WI38 (cell line): Measurements from ENCODE around the gene AFAP1.
A peak's percentile ranks its signal among the peaks of the same experiment; 100 is the strongest.

Experiments used
- H3K4me3 ChIP-seq: 2 replicates; pipeline ENCODE4 v1.5.1; 2011; ENCODE audit warnings: low read depth, mild to moderate bottlenecking, control low read depth, low read length
- CTCF ChIP-seq: IDR thresholded peaks from 2 replicates; pipeline ENCODE4 v1.5.1; 2012; ENCODE audit warnings: low read depth, mild to moderate bottlenecking, control low read depth, low read length

Gene AFAP1

GRCh38 chr4:7781993-7782392, 157.7 kb downstream of the AFAP1 start:
- no peak overlapping the region for H3K4me3 ChIP-seq
- no peak for TF ChIP-seq CTCF

GRCh38 chr4:7781366-7781765, 158.3 kb downstream of the AFAP1 start:
- H3K4me3 ChIP-seq, result no peak overlapping the region
- no peak for TF ChIP-seq CTCF

- TF ChIP-seq CTCF, result no peak
- H3K4me3 ChIP-seq, result no peak overlapping the region
These were observed 158.8 kb downstream of the AFAP1 start for GRCh38 chr4:7780751-7781348.

- no peak for TF ChIP-seq CTCF
- no peak overlapping the region for H3K4me3 ChIP-seq
These were observed 160.3 kb downstream of the AFAP1 start for GRCh38 chr4:7779432-7779768.

GRCh38 chr4:7778510-7779431, 160.9 kb downstream of the AFAP1 start:
- H3K4me3 ChIP-seq, result peak overlapping the region; percentile 2
- no peak for TF ChIP-seq CTCF

- no peak overlapping the region for H3K4me3 ChIP-seq
- no peak for TF ChIP-seq CTCF
These were observed 161.7 kb downstream of the AFAP1 start for GRCh38 chr4:7777871-7778509.

- no peak for TF ChIP-seq CTCF
- H3K4me3 ChIP-seq, result no peak overlapping the region
These were observed 162.5 kb downstream of the AFAP1 start for GRCh38 chr4:7777017-7777710.
